Renal pelvis (tissue), 12 donors: ENCODE results near the gene SELENOO. TPM values are rescaled to one million over a fixed set of nuclear protein-coding genes. Genes with fewer than 3 reads are reported as not detected.
"Not testable (repeated sequence)": the region's sequence is repeated elsewhere in the genome, so short reads cannot be mapped to it uniquely, and the experiment has no call there.

Experiments
- DNase-seq: peaks from one replicate; pipeline ENCODE4 v3.0.0-alpha.2; 2013
- long read RNA-seq, 16 experiments: transcript quantifications; one replicate each; lab custom pipeline, GENCODE V29; 2026
- polyA plus RNA-seq, 3 donors: library from polyadenylated mRNA; unstranded; fragments of 120-200 nt; gene quantifications; one replicate each; pipeline ENCODE4 v1.2.1, GENCODE V29; 2013; ENCODE audit not compliant: insufficient read length in 3 of 3

Gene SELENOO
- polyA plus RNA-seq, result 10 to 100 TPM; 24.8 to 32.9 (median 28.9) TPM
- long read RNA-seq, donor 1, partial matches to known transcripts, result 23 of 25 reads
- long read RNA-seq, donor 1, other reads (novel, unspliced or antisense), result 0 of 25 reads
- long read RNA-seq, donor 2, partial matches to known transcripts, result 33 of 34 reads
- long read RNA-seq, donor 2, other reads (novel, unspliced or antisense), result 0 of 34 reads
- long read RNA-seq, donor 3, partial matches to known transcripts, result 30 of 34 reads
- long read RNA-seq, donor 3, other reads (novel, unspliced or antisense), result 0 of 34 reads
- long read RNA-seq, donor 4, transcript SELENOO-201 (9 exons, 2,315 nt), result major isoform, 5 of 30 reads
- long read RNA-seq, donor 4, partial matches to known transcripts, result 25 of 30 reads
- long read RNA-seq, donor 4, other reads (novel, unspliced or antisense), result 0 of 30 reads
- long read RNA-seq, donor 5, partial matches to known transcripts, result 0 of 3 reads
- long read RNA-seq, donor 5, other reads (novel, unspliced or antisense), result 0 of 3 reads
- long read RNA-seq, donor 6, partial matches to known transcripts, result 10 of 14 reads
- long read RNA-seq, donor 6, other reads (novel, unspliced or antisense), result 0 of 14 reads
- long read RNA-seq, donor 7, partial matches to known transcripts, result 6 of 7 reads
- long read RNA-seq, donor 7, other reads (novel, unspliced or antisense), result 0 of 7 reads
- long read RNA-seq, donor 8, partial matches to known transcripts, result 12 of 14 reads
- long read RNA-seq, donor 8, other reads (novel, unspliced or antisense), result 0 of 14 reads
- long read RNA-seq, donor 9, partial matches to known transcripts, result 31 of 41 reads
- long read RNA-seq, donor 9, other reads (novel, unspliced or antisense), result 9 of 41 reads
- long read RNA-seq, donor 10, partial matches to known transcripts, result 0 of 4 reads
- long read RNA-seq, donor 10, other reads (novel, unspliced or antisense), result 0 of 4 reads
- long read RNA-seq, donor 11, result 0 reads
- long read RNA-seq, donor 12, transcript SELENOO-201 (9 exons, 2,315 nt), result major isoform, 6 of 33 reads
- long read RNA-seq, donor 12, partial matches to known transcripts, result 27 of 33 reads
- long read RNA-seq, donor 12, other reads (novel, unspliced or antisense), result 0 of 33 reads
- long read RNA-seq, donor 13, partial matches to known transcripts, result 5 of 9 reads
- long read RNA-seq, donor 13, other reads (novel, unspliced or antisense), result 0 of 9 reads
- long read RNA-seq, donor 14, transcript SELENOO-201 (9 exons, 2,315 nt), result major isoform, 6 of 57 reads
- long read RNA-seq, donor 14, partial matches to known transcripts, result 51 of 57 reads
- long read RNA-seq, donor 14, other reads (novel, unspliced or antisense), result 0 of 57 reads
- long read RNA-seq, donor 15, transcript SELENOO-201 (9 exons, 2,315 nt), result major isoform, 10 of 94 reads
- long read RNA-seq, donor 15, partial matches to known transcripts, result 68 of 94 reads
- long read RNA-seq, donor 15, other reads (novel, unspliced or antisense), result 16 of 94 reads
- long read RNA-seq, donor 16, transcript SELENOO-201 (9 exons, 2,315 nt), result major isoform, 5 of 37 reads
- long read RNA-seq, donor 16, partial matches to known transcripts, result 22 of 37 reads
- long read RNA-seq, donor 16, other reads (novel, unspliced or antisense), result 10 of 37 reads

- DNase-seq, result peak; percentile 85
Measured at GRCh38 chr22:50200461-50201190, at the start of gene SELENOO. SELENOO (plus strand) TSS chr22:50201011; CDS start chr22:50201037, 26 bp downstream.

GRCh38 chr22:50151571-50152537, 49.0 kb upstream of the SELENOO start:
- no peak for DNase-seq

GRCh38 chr22:50153056-50153755, 47.6 kb upstream of the SELENOO start:
- no peak for DNase-seq

GRCh38 chr22:50153756-50154140, 47.1 kb upstream of the SELENOO start:
- DNase-seq, result no peak

- DNase-seq, result no peak
Measured at GRCh38 chr22:50157709-50158375, 43.0 kb upstream of the SELENOO start.

GRCh38 chr22:50160947-50161346, 39.9 kb upstream of the SELENOO start:
- no peak for DNase-seq

GRCh38 chr22:50161508-50162390, 39.1 kb upstream of the SELENOO start:
- no peak for DNase-seq

- DNase-seq, result no peak
Measured at GRCh38 chr22:50162391-50162956, 38.3 kb upstream of the SELENOO start.

GRCh38 chr22:50165436-50166123, 35.2 kb upstream of the SELENOO start:
- DNase-seq, result no peak

- DNase-seq, result no peak
Measured at GRCh38 chr22:50167689-50168489, 32.9 kb upstream of the SELENOO start.

- DNase-seq, result not testable (repeated sequence)
Measured at GRCh38 chr22:50168490-50169180, 32.2 kb upstream of the SELENOO start.

GRCh38 chr22:50169181-50169759, 31.5 kb upstream of the SELENOO start:
- DNase-seq, result no peak

- DNase-seq, result no peak
Measured at GRCh38 chr22:50169774-50170341, 31.0 kb upstream of the SELENOO start.
